ENCODE data around the gene SPATA2.

SPATA2 gene

DNA sequence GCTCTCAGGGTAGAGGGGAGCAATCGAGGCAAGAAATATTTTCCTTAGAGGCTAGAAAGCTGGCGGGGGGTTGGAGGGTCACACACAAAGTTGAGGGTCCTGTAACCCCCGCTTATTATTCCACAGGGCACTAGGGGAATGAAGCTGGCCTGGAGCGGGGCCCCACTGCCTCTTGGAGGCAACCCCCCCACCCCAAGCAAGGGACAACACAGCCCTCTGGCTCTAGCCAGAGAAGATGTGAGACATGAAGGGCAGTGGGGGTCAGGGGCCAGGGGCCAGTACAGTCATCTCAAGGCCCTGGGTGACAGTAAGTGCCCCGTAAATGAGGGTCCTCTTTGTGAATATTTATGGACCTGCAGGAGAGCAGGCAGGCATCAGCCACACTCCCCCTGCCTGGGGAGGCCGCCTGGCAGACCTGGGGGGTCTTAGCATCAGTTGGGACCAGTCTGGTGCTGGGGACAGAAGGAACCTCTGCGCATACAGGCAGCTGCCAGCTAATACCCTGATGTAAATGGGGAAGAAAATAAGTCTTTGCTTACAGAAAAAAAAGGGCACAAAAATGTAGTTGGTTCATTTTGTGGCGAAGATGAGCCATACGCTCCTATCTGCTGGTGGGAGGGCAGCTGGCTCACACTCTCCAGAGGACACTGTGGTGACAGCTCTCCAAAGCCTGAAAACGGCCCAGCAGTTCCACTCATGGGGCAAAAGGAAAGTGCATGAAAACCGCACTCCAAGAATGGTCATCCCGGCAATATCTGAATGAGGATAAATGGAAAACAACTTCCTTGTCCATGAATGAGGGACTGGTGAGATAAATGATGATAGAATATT is 21.9 kb downstream of the SPATA2 start:
- no peak overlapping the region for H3K27ac ChIP-seq (ENCODE audit: low read length)
- no peak overlapping the region for H2AFZ ChIP-seq (ENCODE audit: low read length)

DNA sequence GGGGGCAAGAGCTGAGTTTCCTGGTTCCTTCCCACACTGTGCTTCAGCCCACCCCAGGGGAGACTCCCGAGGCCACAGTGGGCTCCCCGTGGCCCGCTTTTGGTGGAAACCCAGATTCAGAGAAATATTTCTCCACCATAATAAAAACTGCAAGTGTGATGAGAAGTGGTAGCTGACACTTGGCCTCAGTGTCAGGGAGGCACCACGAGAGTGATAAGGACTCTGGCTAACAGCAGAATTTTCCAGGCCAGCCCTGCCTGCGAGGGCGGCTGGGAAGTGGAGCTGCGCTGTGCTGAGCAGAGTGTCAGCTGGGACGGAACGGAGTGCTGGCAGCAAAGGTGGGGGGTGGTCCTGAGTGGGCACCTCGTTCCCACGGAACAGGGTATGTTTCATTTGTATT is 22.5 kb downstream of the SPATA2 start:
- Histone ChIP-seq H4K20me1 (ENCODE audit: insufficient read depth, low read length) (no peaks in the 10 kb centered on the region), H3K36me3 (replicated peaks; ENCODE audit: insufficient read depth, low read length) (no peaks in the 10 kb centered on the region), H3K79me2 (ENCODE audit: low read length) (no peaks in the 10 kb centered on the region), H3K9ac (ENCODE audit: low read length) (no peak overlapping the region), H3K9me3 (replicated peaks; ENCODE audit: insufficient read depth, low read length) (no peaks in the 10 kb centered on the region), H2AFZ (ENCODE audit: low read length) (no peak overlapping the region), H3F3A (ENCODE audit: insufficient read depth, low read length) (no peaks in the 10 kb centered on the region), H3K4me3 (ENCODE audit: low read length) (no peak overlapping the region), H3K4me2 (ENCODE audit: low read depth, low read length) (no peak overlapping the region), H3K27ac (ENCODE audit: low read length) (no peak overlapping the region), H3K27me3 (replicated peaks; ENCODE audit: insufficient read depth, low read length) (no peaks in the 10 kb centered on the region), H3K9me2 (replicated peaks; ENCODE audit: insufficient read depth, low read length) (no peaks in the 10 kb centered on the region), H3K4me1 (ENCODE audit: low read length) (no peaks in the 10 kb centered on the region)
- TF ChIP-seq EZH2phosphoT487 (IDR thresholded peaks at IDR 0.05; ENCODE audit: low read length) (no peak), EZH2 (optimal IDR thresholded peaks at IDR 0.05; ENCODE audit: low read depth, low read length) (no peak)
- TF ChIP-seq, protein P1, sequence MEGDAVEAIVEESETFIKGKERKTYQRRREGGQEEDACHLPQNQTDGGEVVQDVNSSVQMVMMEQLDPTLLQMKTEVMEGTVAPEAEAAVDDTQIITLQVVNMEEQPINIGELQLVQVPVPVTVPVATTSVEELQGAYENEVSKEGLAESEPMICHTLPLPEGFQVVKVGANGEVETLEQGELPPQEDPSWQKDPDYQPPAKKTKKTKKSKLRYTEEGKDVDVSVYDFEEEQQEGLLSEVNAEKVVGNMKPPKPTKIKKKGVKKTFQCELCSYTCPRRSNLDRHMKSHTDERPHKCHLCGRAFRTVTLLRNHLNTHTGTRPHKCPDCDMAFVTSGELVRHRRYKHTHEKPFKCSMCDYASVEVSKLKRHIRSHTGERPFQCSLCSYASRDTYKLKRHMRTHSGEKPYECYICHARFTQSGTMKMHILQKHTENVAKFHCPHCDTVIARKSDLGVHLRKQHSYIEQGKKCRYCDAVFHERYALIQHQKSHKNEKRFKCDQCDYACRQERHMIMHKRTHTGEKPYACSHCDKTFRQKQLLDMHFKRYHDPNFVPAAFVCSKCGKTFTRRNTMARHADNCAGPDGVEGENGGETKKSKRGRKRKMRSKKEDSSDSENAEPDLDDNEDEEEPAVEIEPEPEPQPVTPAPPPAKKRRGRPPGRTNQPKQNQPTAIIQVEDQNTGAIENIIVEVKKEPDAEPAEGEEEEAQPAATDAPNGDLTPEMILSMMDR (IDR thresholded peaks at IDR 0.05; ENCODE audit: low read length): no peak
- no peak for DNase-seq

More for the DNA sequence above, 21.9 kb downstream of the SPATA2 start:
- H3F3A ChIP-seq (ENCODE audit: insufficient read depth, low read length): no peaks in the 10 kb centered on the region
- no peaks in the 10 kb centered on the region for H3K79me2 ChIP-seq (ENCODE audit: low read length)
- H3K4me3 ChIP-seq (ENCODE audit: low read length): no peak overlapping the region; the same call in 1 of the 2 replicates
- no peaks in the 10 kb centered on the region for H3K9me3 ChIP-seq (replicated peaks; ENCODE audit: insufficient read depth, low read length)
- TF ChIP-seq, protein P1 (IDR thresholded peaks at IDR 0.05; ENCODE audit: low read length): no peak
- TF ChIP-seq EZH2phosphoT487 (IDR thresholded peaks at IDR 0.05; ENCODE audit: low read length) (no peak), EZH2 (optimal IDR thresholded peaks at IDR 0.05; ENCODE audit: low read depth, low read length) (no peak)
- H3K9ac ChIP-seq (ENCODE audit: low read length): no peak overlapping the region
- no peaks in the 10 kb centered on the region for H3K27me3 ChIP-seq (replicated peaks; ENCODE audit: insufficient read depth, low read length)
- H3K9me2 ChIP-seq (replicated peaks; ENCODE audit: insufficient read depth, low read length): no peaks in the 10 kb centered on the region
- no peak overlapping the region for H3K4me2 ChIP-seq (ENCODE audit: low read depth, low read length)
- no peaks in the 10 kb centered on the region for H3K36me3 ChIP-seq (replicated peaks; ENCODE audit: insufficient read depth, low read length)
- H3K4me1 ChIP-seq (ENCODE audit: low read length): no peaks in the 10 kb centered on the region
- no peaks in the 10 kb centered on the region for H4K20me1 ChIP-seq (ENCODE audit: insufficient read depth, low read length)
- no peak for DNase-seq

DNA sequence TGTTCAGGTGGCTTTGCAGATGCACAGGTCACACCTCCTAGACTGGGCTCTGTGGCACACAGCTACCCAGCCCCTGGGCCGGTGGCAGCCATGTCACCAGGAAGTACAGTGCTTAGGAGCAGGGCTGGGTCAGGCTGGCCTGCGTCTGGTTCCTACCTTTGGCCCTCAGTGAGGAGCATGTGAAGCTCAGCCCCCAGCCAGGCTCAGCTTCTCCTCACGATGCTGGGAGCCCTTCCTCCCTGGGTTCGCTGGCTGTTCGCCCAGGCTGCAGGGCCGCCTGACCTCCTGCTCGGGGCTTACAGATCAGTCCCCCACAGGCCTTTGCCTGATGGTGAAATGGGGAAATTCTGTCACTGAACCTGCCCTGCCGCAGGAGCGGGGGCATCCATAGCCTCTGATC is 23.1 kb downstream of the SPATA2 start:
- Histone ChIP-seq H4K20me1 (ENCODE audit: insufficient read depth, low read length) (no peaks in the 10 kb centered on the region), H3K9me2 (replicated peaks; ENCODE audit: insufficient read depth, low read length) (no peaks in the 10 kb centered on the region), H3K9ac (ENCODE audit: low read length) (no peak overlapping the region), H3K27me3 (replicated peaks; ENCODE audit: insufficient read depth, low read length) (no peaks in the 10 kb centered on the region), H2AFZ (ENCODE audit: low read length) (no peak overlapping the region), H3K9me3 (replicated peaks; ENCODE audit: insufficient read depth, low read length) (no peaks in the 10 kb centered on the region), H3K4me1 (ENCODE audit: low read length) (no peaks in the 10 kb centered on the region), H3K79me2 (ENCODE audit: low read length) (no peaks in the 10 kb centered on the region), H3K36me3 (replicated peaks; ENCODE audit: insufficient read depth, low read length) (no peaks in the 10 kb centered on the region), H3K27ac (ENCODE audit: low read length) (no peak overlapping the region), H3K4me2 (ENCODE audit: low read depth, low read length) (no peak overlapping the region), H3K4me3 (ENCODE audit: low read length) (no peak overlapping the region), H3F3A (ENCODE audit: insufficient read depth, low read length) (no peaks in the 10 kb centered on the region)
- DNase-seq: no peak
- TF ChIP-seq, protein P1 (IDR thresholded peaks at IDR 0.05; ENCODE audit: low read length): no peak
- TF ChIP-seq EZH2 (optimal IDR thresholded peaks at IDR 0.05; ENCODE audit: low read depth, low read length) (no peak), EZH2phosphoT487 (IDR thresholded peaks at IDR 0.05; ENCODE audit: low read length) (no peak)
